AG04449 (cell line): ENCODE data around the gene CACNA1H.

Experiments used
- CTCF ChIA-PET: fragments of 350-600 bp; formaldehyde crosslinking; extraction: SDS; loops from one replicate; lab custom pipeline; 2021; ENCODE audit warnings: antibody characterized with exemption; lab: Yijun Ruan, JAX
- POLR2A ChIA-PET: fragments of 400-600, 350-600 bp; formaldehyde crosslinking; extraction: SDS; loops from one replicate; lab custom pipeline; 2020; ENCODE audit warnings: antibody characterized with exemption, inconsistent platforms; lab: Yijun Ruan, JAX
- DNase-seq: peaks from one replicate; pipeline ENCODE4 v3.0.0-alpha.2; 2010; ENCODE audit warnings: low read depth, low spot score
- H3K4me3 ChIP-seq: 2 replicates; pipeline ENCODE4 v1.5.1; 2011; ENCODE audit warnings: low read depth, mild to moderate bottlenecking, control low read depth, low read length
- CTCF ChIP-seq: IDR thresholded peaks from one replicate; pipeline ENCODE4 v1.5.1; 2011; ENCODE audit warnings: mild to moderate bottlenecking, moderate library complexity, low read length, control low read depth, inconsistent platforms; ENCODE audit not compliant: insufficient read depth; ENCODE audit errors: missing control alignments

The CACNA1H gene

DNA sequence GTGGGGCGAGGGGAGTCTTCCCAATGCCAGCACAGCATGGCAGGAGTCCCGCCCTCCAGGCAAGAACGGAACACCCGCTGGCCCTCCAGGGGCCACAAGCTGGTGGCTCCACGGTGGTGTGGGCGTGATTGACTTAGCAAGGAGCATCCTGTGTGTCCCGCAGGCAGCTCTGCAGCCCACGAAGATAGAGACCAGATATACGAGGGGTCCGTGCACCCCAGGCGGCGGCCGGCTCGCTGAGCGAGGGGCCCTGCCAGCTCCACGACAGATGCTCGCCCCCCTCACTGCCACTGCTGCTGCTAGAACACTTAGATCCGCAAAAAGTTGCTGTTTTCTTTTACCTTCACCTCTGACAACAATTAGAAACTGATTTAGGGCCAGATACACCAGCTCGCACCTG, 10.0 kb upstream of the CACNA1H start:
- no peak for TF ChIP-seq CTCF
- H3K4me3 ChIP-seq: no peak overlapping the region
- POLR2A ChIA-PET: no interaction called here
- no peak for DNase-seq
- CTCF ChIA-PET: no interaction called here

DNA sequence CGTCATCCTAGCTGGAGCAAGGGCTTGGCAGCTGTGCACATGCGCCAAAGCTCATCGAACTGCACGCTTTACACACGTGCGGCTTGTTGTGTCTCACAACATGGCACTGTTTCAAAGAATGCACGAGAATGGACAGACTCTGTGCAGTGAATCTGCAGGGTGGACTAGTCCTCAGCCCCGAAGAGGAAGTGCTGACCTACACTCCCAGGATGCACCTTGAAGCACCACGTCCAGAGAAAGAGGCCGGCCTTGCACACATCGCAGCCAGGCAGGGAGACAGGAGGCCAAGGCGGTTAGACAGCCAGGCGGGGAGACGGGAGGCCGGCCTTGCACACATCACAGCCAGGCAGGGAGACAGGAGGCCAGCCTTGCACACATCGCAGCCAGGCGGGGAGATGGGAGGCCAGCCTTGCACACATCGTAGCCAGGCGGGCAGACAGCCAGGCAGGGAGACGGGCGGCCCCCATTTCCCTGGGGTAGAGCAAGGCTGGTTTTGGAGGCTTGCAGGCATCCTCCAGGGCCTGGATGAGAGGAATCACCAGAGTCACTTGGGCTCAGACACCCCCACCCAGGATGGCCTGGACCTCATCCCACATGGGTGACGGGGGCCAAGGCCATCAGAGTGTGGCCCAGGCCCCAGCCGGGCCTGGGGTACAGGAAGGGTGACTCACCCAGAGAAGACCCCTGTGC, 9.0 kb upstream of the CACNA1H start:
- ChIA-PET POLR2A (no interaction called here), CTCF (no interaction called here)
- no peak for DNase-seq
- TF ChIP-seq CTCF: no peak
- no peak overlapping the region for H3K4me3 ChIP-seq

DNA sequence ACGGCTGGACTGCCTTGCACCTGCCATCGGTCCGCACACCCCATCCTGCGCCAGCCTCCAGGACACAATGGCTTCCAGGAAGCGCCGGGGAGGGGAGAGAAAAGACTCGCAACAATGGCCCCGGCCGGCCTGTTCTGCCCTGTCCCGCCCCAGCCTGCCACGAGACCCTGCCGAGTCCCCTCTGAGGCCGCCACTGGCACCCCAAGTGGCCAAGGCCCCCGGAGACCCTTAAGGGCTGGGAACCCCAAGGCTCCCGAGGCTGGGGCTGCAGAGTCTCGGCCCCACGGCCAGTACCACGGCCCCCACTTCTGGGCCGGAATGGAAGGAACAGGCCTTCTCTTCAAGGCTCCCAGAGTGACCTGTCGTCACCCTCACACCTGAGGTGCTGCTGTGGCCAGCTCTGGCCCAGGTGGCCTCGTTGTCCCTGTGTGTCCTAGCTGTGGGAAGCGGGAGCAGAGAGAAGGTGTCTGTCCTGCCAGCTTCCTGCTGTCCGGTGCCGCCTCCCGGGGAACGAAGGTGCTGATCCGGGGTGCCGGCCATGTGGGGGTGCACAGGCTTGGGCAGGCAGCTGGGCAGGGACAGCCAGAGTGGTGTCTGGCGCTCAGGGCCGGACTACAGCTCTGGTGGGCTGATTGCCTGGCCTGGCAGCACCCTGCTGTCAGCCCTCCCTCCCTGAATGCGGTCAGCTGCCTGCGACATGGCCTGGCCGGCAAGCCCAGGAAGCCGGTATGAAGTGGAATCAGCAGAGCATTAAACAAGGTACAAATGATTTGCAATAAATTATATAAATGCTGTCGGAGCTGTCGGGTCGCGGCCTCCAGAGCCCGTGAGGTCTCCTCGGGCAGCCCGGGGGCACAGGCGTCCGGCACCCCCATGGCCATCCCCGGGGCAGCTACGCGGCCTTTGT, 8.2 kb upstream of the CACNA1H start:
- CTCF ChIA-PET: no interaction called here
- no peak for DNase-seq
- no peak for TF ChIP-seq CTCF
- POLR2A ChIA-PET: no interaction called here
- H3K4me3 ChIP-seq: no peak overlapping the region

DNA sequence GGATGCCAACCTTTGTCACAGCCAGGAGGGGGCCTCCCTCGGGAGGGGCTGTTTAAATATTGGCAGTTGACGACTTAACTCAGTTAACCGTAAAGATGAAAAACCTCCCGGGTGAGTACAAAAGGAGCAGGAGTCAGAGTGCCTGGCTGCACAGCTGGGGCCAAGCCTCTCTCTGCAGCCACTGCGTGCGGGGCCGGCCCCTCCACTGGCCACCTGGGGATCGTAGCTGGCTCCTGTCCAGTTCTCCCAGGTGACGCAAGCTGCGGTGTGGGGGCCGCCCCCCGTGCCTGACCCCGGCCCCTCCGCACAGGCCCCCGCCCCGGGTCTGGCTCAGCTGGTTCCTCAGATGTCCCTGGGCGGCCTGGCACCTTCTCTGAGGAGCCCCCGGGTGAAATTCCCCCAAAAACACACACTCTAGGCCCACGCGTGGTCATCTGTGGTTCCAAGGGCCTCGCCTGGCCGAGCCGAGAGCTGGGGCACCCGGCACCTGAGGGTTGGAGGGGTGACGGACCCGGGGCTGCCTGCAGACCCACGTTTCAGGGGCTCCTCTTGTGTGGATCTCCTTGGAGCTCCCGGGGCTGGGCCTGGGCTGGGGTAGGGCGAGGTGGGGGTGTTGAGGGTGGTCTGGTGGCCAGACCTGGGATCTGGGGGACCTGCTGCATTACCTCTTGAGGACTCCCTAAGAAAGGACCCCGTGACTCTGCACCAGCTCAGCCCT, 7.4 kb upstream of the CACNA1H start:
- no peak for DNase-seq
- TF ChIP-seq CTCF: no peak
- CTCF ChIA-PET: no interaction called here
- POLR2A ChIA-PET: no interaction called here
- no peak overlapping the region for H3K4me3 ChIP-seq

DNA sequence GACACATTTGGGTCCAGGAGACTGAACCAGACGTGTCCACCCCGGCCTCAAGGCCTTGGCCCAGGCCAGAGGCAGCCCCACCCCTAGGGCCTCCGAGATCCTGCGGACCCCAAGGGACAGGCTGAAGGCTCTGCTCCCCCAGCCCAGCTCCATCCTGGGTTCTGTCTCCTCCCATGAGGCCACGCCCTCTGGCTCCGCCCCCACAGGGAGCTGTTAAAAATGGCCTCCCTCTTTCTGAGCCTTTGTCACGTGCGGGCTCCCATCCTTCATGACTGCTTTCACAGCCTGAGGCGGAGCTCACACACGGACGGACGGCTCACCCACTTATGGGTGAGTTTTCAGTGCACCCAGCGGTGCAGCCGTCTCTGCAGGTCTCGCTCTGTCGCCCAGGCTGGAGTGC, 6.5 kb upstream of the CACNA1H start:
- POLR2A ChIA-PET: no interaction called here
- no peak for TF ChIP-seq CTCF
- no peak overlapping the region for H3K4me3 ChIP-seq
- DNase-seq: no peak
- CTCF ChIA-PET: interaction anchor here (0.8 kb wide), 1 partner anchor 11 kb away, joined by 3 read pairs; no protein-coding TSS in a partner anchor

DNA sequence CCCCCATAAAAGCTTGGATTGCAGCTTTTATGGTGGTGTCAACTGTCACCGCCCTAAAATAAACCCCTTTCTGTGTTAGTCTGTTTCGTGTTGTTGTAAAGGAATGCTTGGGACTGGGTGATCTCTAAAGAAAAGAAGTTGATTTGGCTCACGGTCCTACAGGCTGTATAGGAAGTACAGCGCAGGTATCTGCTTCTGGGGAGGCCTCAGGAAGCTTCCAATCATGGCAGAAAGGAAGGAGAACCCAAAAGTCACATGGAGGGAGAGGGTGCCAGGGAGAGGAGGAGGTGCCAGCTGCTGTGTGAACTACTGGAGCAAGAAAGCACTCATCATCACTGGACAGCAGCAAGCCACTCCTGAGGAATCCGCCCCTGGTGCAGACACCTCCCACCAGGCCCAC, 5.9 kb upstream of the CACNA1H start:
- ChIA-PET POLR2A (no interaction called here), CTCF (no interaction called here)
- DNase-seq: no peak
- no peak for TF ChIP-seq CTCF
- no peak overlapping the region for H3K4me3 ChIP-seq
